HG03354 (cell line): Measurements from ENCODE around the gene PSAPL1.

Experiments
- ATAC-seq: cut with Tn5 transposase; IDR thresholded peaks from one replicate; pipeline ENCODE4 v1.9.1; 2021; ENCODE audit warnings: mild to moderate bottlenecking; ENCODE audit not compliant: unreplicated experiment, poor library complexity, severe bottlenecking

Gene PSAPL1

GRCh38 chr4:7422151-7422897, 12.4 kb downstream of the PSAPL1 start:
- no peak for ATAC-seq

DNA sequence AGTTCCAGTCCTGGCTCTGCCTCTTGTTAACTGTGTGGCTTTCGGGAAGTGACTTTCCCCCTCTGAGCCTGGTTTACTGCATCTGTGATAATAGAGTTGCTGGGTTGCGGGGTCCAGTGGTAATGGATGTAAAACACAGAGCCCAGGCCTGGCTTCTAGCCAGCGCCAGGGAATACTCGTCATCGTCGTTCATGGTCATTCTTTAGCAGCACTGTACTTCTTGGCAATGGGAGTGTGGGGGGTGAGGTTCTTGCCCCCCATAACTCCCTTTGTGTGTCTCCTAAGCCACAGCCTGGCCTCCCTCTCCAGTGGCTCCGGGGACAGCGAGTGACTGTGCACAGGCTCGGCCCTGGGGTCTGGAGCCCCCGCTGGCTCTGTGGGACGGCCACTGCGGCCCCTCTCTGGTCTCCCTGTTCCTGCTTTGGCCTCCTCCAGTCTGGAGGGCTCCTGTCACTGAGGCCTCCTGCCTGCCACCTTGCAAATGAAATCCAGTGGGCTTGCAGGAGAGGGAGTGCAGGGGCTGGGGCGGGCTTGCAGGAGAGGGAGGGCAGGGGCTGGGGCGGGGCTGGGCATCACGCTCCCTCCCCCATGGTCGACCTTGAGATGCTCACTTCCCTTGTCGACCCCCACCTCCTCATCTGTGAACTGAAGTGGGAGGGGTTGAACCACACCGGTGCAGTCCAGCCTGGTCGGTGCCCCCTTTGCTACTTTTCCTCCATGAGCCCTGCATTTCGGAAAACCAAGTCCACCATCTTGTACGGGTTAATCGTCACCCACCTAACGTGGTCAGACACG, 13.2 kb downstream of the PSAPL1 start:
- no peak for ATAC-seq

DNA sequence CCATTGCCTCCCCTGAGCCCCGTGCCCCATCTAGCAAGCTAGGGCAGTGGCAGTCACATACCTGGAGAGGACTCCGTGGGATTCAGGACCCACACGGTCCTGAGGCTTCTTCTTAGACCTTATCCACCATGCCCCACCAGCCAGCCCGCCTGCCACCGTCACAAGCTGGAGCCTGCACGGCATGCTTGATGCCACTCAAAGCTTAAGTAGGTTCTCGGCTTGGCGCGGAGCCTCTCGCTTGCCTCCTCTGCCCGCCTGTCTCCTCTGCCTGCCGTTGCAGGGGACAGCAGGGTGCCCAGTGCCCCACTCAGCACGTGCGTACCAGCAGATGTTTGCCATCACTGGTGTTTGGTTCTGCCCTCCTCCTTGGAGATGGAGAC, 14.1 kb downstream of the PSAPL1 start:
- ATAC-seq, result no peak

DNA sequence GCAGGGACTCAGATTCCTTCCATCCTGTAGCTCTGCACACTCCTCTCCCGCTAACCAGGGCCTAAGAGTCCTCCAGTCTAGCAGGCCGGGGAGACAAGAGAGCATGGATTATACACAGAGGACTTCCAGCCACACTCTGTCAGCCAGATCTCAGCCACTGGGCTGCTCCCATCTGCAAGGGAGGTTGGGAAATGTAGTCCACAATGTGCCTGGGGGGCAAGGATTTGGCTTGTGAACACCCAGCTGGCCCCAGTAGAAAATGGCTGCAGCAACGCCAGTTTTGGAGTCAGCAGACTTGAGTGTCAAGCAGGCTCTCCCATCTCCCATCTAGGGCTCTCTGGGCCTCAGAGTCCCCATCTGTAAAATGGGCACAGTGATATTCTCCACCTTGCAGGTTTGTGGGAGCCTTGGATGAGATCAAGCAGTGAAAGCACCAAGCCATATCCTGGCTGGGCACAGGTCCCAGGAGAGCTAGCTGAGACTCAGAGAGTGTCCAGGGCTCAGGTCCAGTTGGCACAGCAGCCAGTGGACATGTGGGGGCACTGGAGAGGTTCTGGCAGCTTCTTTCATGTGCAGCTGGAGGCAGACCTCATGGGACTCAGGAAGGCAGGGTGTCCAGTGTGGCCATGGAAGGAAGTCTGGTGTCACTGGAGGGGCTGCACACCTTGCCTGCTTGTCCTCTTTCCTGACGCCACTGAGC, 14.6 kb downstream of the PSAPL1 start:
- ATAC-seq, result no peak

DNA sequence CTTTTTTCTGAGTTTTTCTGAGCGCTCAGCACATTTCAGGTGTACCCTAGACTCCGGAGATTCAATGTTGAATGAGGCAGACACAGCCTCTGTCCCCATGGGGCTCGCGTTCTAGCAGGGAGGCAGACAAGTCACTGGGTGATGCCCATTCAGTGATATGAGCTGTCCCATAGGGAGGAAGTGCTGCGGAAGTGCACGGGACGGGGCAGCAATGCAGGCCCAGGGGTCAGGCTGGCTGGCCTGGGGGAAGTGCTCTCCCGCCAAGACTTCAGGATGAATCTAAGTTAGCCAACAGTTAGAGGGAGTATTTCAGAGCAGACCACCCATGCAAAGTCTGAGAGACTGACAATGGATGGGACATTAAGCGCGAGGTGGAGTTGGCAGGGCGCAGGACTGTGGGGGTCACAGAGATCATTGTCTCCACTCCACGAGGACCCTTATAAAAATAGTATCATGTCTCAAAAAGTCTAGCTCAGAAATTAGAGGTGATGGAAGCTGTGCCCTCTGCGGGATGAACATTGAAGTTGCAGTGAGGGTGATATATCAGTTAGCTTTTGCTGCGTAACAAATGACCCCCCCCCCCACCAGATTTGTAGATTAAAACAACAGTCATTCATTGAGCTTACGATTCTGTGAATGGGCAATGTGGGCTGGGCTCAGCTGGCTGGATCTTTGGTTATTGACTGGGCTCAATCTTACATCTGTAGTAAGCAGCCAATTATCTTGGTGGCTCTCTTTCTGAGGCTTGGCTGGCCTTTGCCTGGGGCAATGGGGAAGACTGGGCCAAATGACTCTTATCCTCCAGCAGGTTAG, 16.4 kb downstream of the PSAPL1 start:
- no peak for ATAC-seq

DNA sequence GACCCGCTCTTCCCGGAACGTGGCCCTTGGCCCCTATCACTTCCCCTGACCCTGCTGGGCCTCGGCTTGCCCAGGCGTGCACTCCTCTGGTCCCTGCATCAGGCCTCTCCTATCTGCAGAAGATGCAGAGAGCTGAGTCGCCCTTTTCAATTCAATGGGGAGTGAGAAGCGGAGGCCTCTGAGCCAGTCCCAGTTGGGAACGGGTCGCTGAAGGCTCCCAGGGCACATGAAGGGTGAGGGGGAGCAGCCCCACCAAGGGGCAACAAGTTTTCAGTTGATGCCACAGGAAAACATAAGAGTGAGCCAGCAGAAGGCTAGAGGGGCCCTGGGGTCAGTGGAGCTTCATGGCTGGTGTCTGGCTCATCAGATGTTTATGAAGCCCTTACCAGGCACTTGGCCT, 17.1 kb downstream of the PSAPL1 start:
- ATAC-seq, result no peak

DNA sequence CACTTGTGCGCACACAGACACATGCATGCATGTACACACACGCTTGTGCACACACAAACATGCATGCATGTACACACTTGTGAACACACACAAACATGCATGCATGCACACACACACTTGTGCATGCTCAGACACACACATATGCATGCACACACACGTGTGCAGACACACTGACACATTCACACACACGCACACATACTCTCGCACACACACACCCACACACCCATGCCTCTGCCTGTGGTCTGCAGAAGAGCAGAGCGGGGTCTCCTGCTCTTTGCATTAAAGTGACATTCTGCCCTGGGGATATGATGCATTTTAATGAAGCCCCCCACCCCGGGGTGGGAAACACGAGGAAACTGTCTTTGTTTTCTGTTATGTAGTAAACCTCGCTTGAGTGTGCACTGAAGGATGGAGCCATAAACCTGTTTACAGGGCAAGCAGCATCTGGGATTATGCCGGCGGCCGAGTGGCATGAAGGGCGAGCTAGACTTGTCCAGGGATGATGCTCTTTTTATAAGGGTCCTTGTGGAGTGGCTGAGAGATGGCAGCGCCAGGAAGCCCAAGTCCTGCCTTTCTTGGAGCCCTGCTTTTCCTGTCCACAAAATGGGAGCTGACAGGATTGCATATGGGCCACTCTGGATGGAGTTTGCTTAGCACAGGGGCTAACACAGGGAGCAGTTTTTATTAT, 17.8 kb downstream of the PSAPL1 start:
- no peak for ATAC-seq

DNA sequence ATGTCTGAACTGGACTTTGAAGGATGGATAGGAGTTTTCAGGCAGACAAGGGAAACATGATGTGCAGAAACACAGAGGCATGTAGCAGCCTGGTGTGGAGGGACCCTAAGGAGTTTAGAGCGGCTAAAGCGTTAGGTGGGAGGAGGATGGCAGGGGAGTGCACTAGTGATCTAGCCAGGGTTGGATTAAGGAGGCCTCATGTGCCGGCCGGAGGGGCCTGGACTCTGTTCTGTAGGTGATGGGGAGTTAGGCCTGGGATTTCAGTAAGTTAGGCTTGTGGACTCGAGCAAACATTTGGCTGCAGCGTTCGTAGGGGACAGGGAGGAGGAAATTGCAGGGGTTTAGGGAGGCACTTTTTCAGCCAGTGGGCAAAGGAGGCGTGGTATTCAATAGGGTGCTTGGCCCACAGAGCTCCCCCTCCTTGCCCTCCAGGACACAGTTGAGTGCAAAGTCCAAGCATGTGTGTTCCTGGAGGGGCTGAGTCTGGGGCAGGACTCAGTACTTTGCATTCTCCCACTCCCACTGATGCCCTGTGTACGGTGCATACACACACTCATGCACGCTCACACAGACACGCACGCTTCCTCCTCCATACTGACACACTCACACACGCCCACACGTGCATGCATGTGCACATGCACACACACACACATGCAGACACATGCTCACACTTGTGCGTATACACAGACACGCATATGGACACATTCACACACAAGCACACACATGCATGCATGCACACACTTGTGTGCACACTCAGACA, 18.6 kb downstream of the PSAPL1 start:
- ATAC-seq, result no peak

- no peak for ATAC-seq
Measured at GRCh38 chr4:7414736-7415510, 19.8 kb downstream of the PSAPL1 start.

GRCh38 chr4:7414046-7414445, 20.7 kb downstream of the PSAPL1 start:
- no peak for ATAC-seq

GRCh38 chr4:7412554-7412912, 22.2 kb downstream of the PSAPL1 start:
- ATAC-seq, result no peak

DNA sequence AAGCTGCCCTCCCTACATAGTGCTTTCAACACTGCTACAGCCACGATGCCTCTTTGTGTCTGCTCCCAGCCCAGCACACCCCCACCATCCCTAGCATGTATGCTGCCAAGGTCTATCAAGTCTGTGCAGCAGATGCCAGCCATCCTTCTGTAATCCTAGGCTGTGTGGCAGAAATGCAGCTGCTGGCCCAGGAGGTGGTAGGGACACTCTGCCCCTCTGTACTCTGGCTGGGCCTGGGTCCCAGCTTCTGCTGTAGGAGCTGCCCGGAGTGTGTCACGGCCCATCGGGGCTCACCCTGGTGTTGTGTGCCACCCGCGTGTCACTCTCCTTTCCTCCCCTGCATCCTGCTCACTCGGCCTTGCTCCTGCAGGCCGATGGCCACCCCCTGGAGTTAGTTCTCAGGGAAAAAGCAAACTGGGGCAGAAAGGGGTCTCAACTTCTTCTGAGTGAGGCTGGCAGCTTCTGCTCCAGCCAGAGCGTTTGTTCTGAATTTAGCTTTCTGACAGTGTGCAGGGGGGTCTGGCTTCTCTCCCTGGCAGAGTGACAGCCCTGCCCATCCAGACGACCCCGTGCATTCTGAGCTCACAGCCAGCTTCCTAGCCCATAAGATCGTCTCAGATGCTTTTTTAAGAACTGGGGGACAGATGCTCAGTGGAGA, 22.7 kb downstream of the PSAPL1 start:
- no peak for ATAC-seq

DNA sequence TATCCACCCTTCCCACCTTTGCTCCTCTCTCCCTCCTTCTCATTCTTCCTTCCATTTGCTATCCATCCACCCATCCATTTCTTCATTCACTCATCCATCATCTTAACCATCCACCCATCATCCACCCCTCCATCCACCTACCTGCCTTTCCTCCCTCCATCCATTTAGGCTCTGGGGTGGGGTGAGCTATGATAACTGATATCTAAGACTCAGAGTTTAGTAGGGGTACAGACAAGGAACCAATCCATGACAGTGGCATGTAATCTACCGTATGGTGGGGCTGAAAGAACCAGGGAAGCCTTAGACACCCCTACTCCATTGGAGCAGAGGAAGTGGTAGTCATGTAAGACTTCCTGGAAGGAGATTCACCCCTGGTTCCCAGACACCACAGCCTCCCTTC, 23.2 kb downstream of the PSAPL1 start:
- ATAC-seq, result no peak

- no peak for ATAC-seq
Measured at GRCh38 chr4:7410446-7410845, 24.3 kb downstream of the PSAPL1 start.

DNA sequence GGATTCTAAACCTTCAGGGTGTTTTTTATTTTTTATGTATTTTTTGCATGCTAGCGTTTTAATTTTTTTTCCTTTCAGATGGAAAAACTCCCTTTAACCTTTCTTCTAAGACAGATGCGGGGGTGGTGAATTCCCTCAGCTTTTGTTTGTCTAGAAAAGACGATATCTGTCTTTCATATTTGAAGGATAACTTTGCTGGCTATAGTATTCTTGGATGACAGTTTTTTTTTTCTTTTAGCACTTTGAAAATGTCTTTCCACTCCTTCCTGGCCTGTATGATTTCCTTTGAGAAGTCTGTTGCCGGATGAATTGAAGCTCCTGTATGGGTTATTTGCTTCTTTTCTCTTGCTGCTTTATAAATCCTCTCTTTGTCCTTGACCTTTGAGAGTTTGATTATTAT, 26.6 kb downstream of the PSAPL1 start:
- ATAC-seq, result no peak

DNA sequence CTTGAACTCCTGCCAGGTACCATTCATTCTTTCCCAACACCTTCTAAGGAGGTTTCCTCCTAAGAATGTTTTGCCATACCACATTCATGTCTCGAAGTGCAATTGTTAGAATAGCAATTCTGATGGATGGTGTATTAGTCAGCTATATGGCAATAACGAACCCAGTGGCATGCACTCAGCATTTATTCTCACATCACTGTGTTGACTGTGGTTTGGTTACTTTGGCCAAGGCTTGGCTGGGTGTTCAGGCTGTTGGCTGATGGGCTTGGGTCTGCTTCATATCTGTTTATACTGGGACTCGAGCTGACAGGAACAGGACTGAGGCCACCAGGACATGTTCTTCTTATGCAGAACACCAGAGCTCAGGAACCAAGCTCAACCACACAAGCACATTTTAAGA, 31.7 kb downstream of the PSAPL1 start:
- no peak for ATAC-seq

DNA sequence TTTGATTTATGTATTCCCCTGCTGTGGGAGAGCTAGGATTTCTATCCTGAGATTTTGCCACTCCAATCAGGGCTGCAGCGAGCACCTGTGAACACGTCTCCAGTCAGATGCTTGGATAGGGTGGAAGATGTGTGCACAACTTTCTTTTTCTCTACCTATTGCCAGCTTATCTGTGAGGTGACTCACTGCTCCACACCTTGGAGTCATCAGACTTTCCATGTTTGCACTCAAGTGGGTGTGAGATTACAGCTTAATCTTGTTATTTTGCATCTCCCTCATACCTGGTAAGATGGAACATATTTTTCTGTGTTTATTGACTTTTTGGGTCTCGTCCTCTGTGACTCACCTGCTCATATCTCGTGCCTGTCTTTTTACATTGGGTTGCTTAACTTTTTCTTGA, 32.2 kb downstream of the PSAPL1 start:
- no peak for ATAC-seq
